K562 (cell line): ENCODE data around the gene DBNDD1. TPM values are rescaled to one million over a fixed set of nuclear protein-coding genes. Genes with fewer than 3 reads are reported as not detected.

Source experiments
- ATAC-seq: fragments of 200-7000 bp; cut with Tn5 transposase; 3 replicates; pipeline ENCODE4 v1.9.1; 2020; ENCODE audit warnings: moderate library complexity
- Bru-seq: library from RNA; stranded (reverse); fragments of 400-500 nt; gene quantifications from one replicate; lab custom pipeline; 2021; lab: Mats Ljungman, UMichigan
- BruChase-seq, 2 experiments: library from RNA; stranded (reverse); fragments of 400-500 nt; gene quantifications; one replicate each; lab custom pipeline; 2021; lab: Mats Ljungman, UMichigan
- BruUV-seq: library from RNA; stranded (reverse); fragments of 400-500 nt; replicated peaks from 2 replicates; lab custom pipeline; 2021; lab: Mats Ljungman, UMichigan
- CTCF ChIA-PET: fragments of 300-600 bp; formaldehyde crosslinking; extraction: SDS; loops from one replicate; lab custom pipeline; 2021; ENCODE audit warnings: low intra/inter-chr PET ratio; lab: Yijun Ruan, JAX
- POLR2A ChIA-PET: fragments of 300-600, 350-650 bp; sonication (Branson Sonifier 250); formaldehyde crosslinking; extraction: SDS; loops from one replicate; lab custom pipeline; 2021; ENCODE audit warnings: antibody characterized with exemption, inconsistent platforms; lab: Yijun Ruan, JAX
- DNase-seq, 4 experiments: peaks; one replicate each; pipeline versions ENCODE4 v3.0.0 to v3.0.0-alpha.2; 2011 to 2018; ENCODE audit warnings: low spot score in 3 of 4, mixed read lengths in 3 of 4; ENCODE audit errors: extremely low read depth in 1 of 4
- FAIRE-seq: peaks from 2 replicates; lab custom pipeline; 2011; peaks lifted over from hg19 to GRCh38; lab: Jason Lieb, UNC
- H2AFZ ChIP-seq: 2 replicates; pipeline ENCODE4 v1.6.0; 2011; ENCODE audit warnings: low read depth, low read length, control low read depth, inconsistent platforms
- H3K27ac ChIP-seq: fragments of 200-600 bp; 3 replicates; pipeline ENCODE4 v1.8.0; 2011; ENCODE audit warnings: low read depth, mild to moderate bottlenecking, control low read depth, inconsistent platforms, low read length, moderate library complexity, mixed read lengths; ENCODE audit errors: extremely low read depth
- H3K27me3 ChIP-seq, 2 experiments: fragments of 300-600 bp in 1 of 2; 2 replicates in 1 of 2; 3 replicates in 1 of 2; pipeline versions ENCODE4 v1.6.0 to v1.8.0; 2011; ENCODE audit warnings: inconsistent platforms in 2 of 2, low read length in 2 of 2, mild to moderate bottlenecking in 1 of 2, mixed read lengths in 1 of 2, moderate library complexity in 1 of 2; ENCODE audit not compliant: control insufficient read depth in 2 of 2, insufficient read depth in 2 of 2
- H3K36me3 ChIP-seq: fragments of 300-600 bp; 3 replicates; pipeline ENCODE4 v1.8.0; 2011; ENCODE audit warnings: mild to moderate bottlenecking, low read length, inconsistent platforms; ENCODE audit not compliant: control insufficient read depth, insufficient read depth
- H3K4me1 ChIP-seq, 2 experiments: fragments of 200-600 bp in 1 of 2; replicated peaks in 1 of 2; 2 replicates in 1 of 2; 3 replicates in 1 of 2; pipeline versions ENCODE4 v1.5.1 to v1.8.0; 2011; ENCODE audit warnings: inconsistent platforms in 2 of 2, low read length in 2 of 2, mild to moderate bottlenecking in 1 of 2, mixed read lengths in 1 of 2, moderate library complexity in 1 of 2; ENCODE audit not compliant: control insufficient read depth in 2 of 2, insufficient read depth in 2 of 2
- H3K4me2 ChIP-seq: 2 replicates; pipeline ENCODE4 v1.6.1; 2011; ENCODE audit warnings: low read length, control low read depth, inconsistent platforms, mixed read lengths; ENCODE audit not compliant: insufficient read depth
- H3K4me3 ChIP-seq: fragments of 200-600 bp; sonication (generic), shearing (Covaris generic); 2 replicates; pipeline ENCODE4 v1.5.1; 2016; ENCODE audit warnings: control low read depth, inconsistent platforms
- H3K79me2 ChIP-seq: fragments of 200-600 bp; 3 replicates; pipeline ENCODE4 v1.8.0; 2011; ENCODE audit warnings: low read length, inconsistent platforms; ENCODE audit not compliant: control insufficient read depth, insufficient read depth
- H3K9ac ChIP-seq, 2 experiments: 2 replicates each; pipeline versions ENCODE4 v1.6.0 to v1.6.1; 2011; ENCODE audit warnings: low read depth in 2 of 2, low read length in 2 of 2, control low read depth in 1 of 2, inconsistent platforms in 1 of 2, mild to moderate bottlenecking in 1 of 2, mixed read lengths in 1 of 2; ENCODE audit not compliant: insufficient read depth in 1 of 2
- H3K9me1 ChIP-seq: one replicate; pipeline ENCODE4 v1.6.0; 2011; ENCODE audit warnings: inconsistent platforms, mild to moderate bottlenecking, low read length, moderate library complexity; ENCODE audit not compliant: control insufficient read depth, insufficient read depth
- H3K9me3 ChIP-seq: replicated peaks from 2 replicates; pipeline ENCODE4 v1.5.1; 2011; ENCODE audit warnings: low read depth, low read length, inconsistent platforms; ENCODE audit not compliant: control insufficient read depth, insufficient read depth
- H4K20me1 ChIP-seq: replicated peaks from 2 replicates; pipeline ENCODE4 v1.6.1; 2011; ENCODE audit warnings: low read length, inconsistent platforms, mixed read lengths; ENCODE audit not compliant: control insufficient read depth, insufficient read depth
- CHAMP1 ChIP-seq: fragments of 450-650 bp; IDR thresholded peaks from 2 replicates; pipeline ENCODE4 v1.6.1; 2016; ENCODE audit warnings: mild to moderate bottlenecking
- CTBP1 ChIP-seq: fragments of 450-650 bp; IDR thresholded peaks from 2 replicates; pipeline ENCODE4 v1.6.1; 2016; ENCODE audit warnings: borderline replicate concordance
- FOXM1 ChIP-seq, 2 experiments: fragments of 450-650 bp in 1 of 2; sonication (generic) in 1 of 2; formaldehyde crosslinking in 1 of 2; IDR thresholded peaks; 2 replicates each; pipeline versions ENCODE4 v1.6.1 to v1.9.0; 2017 to 2022; ENCODE audit warnings: low read depth in 2 of 2, mild to moderate bottlenecking in 2 of 2, missing genetic modification reagents in 1 of 2, moderate library complexity in 1 of 2
- HMBOX1 ChIP-seq: sonication (generic); IDR thresholded peaks from 2 replicates; pipeline ENCODE4 v1.6.1; 2016
- MAFF ChIP-seq: IDR thresholded peaks from 2 replicates; pipeline ENCODE4 v1.6.1; 2012; ENCODE audit warnings: low read length, improper control_type of control experiment
- NRF1 ChIP-seq, 2 experiments: fragments of 450-650 bp; IDR thresholded peaks in 1 of 2; conservative IDR thresholded peaks in 1 of 2; 2 replicates each; pipeline ENCODE4 v1.6.1; 2014; ENCODE audit warnings: mild to moderate bottlenecking in 2 of 2
- RFX5 ChIP-seq: IDR thresholded peaks from 2 replicates; pipeline ENCODE4 v1.6.1; 2011; ENCODE audit warnings: low read depth, mild to moderate bottlenecking, improper control_type of control experiment, low read length
- RFX7 ChIP-seq: fragments of 250-450 bp; sonication (Bioruptor Pico); IDR thresholded peaks from 2 replicates; pipeline ENCODE4 v1.5.1; 2021; ENCODE audit warnings: mild to moderate bottlenecking
- SRSF7 ChIP-seq: fragments of 200-400 bp; formaldehyde crosslinking; optimal IDR thresholded peaks from 2 replicates; pipeline ENCODE3; 2017; ENCODE audit warnings: mild to moderate bottlenecking, low read depth, low read length
- TCFL5 ChIP-seq: fragments of 250-450 bp; sonication (Bioruptor Pico); conservative IDR thresholded peaks from 2 replicates; pipeline ENCODE4 v1.6.1; 2021; ENCODE audit warnings: mild to moderate bottlenecking, moderate library complexity, matching md5 sums
- ZNF174 ChIP-seq: fragments of 250-450 bp; sonication (Bioruptor Pico); IDR thresholded peaks from 2 replicates; pipeline ENCODE4 v1.4.0; 2020; ENCODE audit warnings: mild to moderate bottlenecking
- WGBS: fragments of 100-300 bp; shearing (Covaris generic); methylation state at CpG from one replicate; pipeline ENCODE4 v1.1.6; 2016; ENCODE audit warnings: low coverage, mixed read lengths; ENCODE audit not compliant: insufficient coverage; ENCODE audit errors: missing lambda C conversion rate; 5-methylcytosine and 5-hydroxymethylcytosine counted together
- in situ Hi-C: fragments of 300-500 bp; cut with MboI; formaldehyde crosslinking; loops from 4 replicates; pipeline ENCODE4 v1.15.0; 2018; ENCODE audit warnings: inconsistent platforms, mixed read lengths
- intact Hi-C: fragments of 100-400 bp; cut with micrococcal nuclease; formaldehyde crosslinking; loops from 2 replicates; pipeline ENCODE4 v1.14.2; 2022
- long read RNA-seq, 3 experiments: library from polyadenylated mRNA in 2 of 3; library from RNA in 1 of 3; unstranded in 2 of 3; stranded (forward) in 1 of 3; transcript quantifications; one replicate each; pipeline ENCODE4 v2.0.0, GENCODE V29; 2019 to 2022
- polyA minus RNA-seq, 3 experiments: library from RNA; depleted of rRNA, polyadenylated mRNA; stranded (reverse); fragments of >200 nt; gene quantifications; 2 replicates each; pipeline ENCODE4 v1.2.3, GENCODE V29; 2011
- polyA plus RNA-seq, 8 experiments: library from polyadenylated mRNA; depleted of rRNA in 4 of 8; stranded (reverse) in 5 of 8; unstranded in 3 of 8; fragments of >200 nt; fragmentation: Nextera tagmentation in 2 of 8; fragmentation: Illumina TruSeq in 1 of 8; extraction: Ambion mirVana in 2 of 8; extraction: Trizol in 1 of 8; gene quantifications; 2 replicates each; pipeline versions ENCODE4 v1.2.1 to v1.2.3, GENCODE V29; 2011 to 2014; ENCODE audit warnings: inconsistent platforms in 1 of 8, missing spikeins in 1 of 8
- total RNA-seq, 7 experiments: library from RNA; depleted of rRNA in 6 of 7; stranded (reverse); fragments of >200 nt in 6 of 7; fragmentation: Illumina TruSeq in 2 of 7; extraction: Trizol in 2 of 7; gene quantifications; 2 replicates each; pipeline versions ENCODE4 v1.2.1 to v1.2.3, GENCODE V29; 2011 to 2021; ENCODE audit warnings: low replicate concordance in 1 of 7

The DBNDD1 gene, protein sequence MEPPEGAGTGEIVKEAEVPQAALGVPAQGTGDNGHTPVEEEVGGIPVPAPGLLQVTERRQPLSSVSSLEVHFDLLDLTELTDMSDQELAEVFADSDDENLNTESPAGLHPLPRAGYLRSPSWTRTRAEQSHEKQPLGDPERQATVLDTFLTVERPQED
- total RNA-seq (2011; cell fraction: chromatin; rRNA removed; ENCODE audit: low replicate concordance) = 2.7 and 9.4 TPM in 2 replicates
- total RNA-seq (2011; cell fraction: nucleolus; rRNA removed) = 4.5 and 5.7 TPM in 2 replicates
- 4.5 and 5.2 TPM in 2 replicates for total RNA-seq (2011; cell fraction: nucleoplasm; rRNA removed)
- total RNA-seq (2014; rRNA removed) (5.8 and 8.3 TPM in 2 replicates), total RNA-seq (2014; rRNA removed; fragmentation: Illumina TruSeq; extraction: Trizol) (2.8 and 3.2 TPM in 2 replicates), total RNA-seq (2015; rRNA removed; fragmentation: Illumina TruSeq; extraction: Trizol) (4.2 and 4.3 TPM in 2 replicates), total RNA-seq (2021) (12.9 and 13.0 TPM in 2 replicates), polyA plus RNA-seq (2011; rRNA removed) (6.9 and 8.5 TPM in 2 replicates), polyA plus RNA-seq (2014; fragmentation: Illumina TruSeq; extraction: Trizol) (10.9 and 12.9 TPM in 2 replicates), polyA plus RNA-seq (2014; fragmentation: Nextera tagmentation; extraction: Ambion mirVana) (under 1 TPM; 0.55 to 0.90 TPM), polyA plus RNA-seq (2014; rRNA removed) (9.5 and 10.8 TPM in 2 replicates), polyA minus RNA-seq (2011; rRNA and poly(A)+ RNA removed) (2.0 and 3.9 TPM in 2 replicates), Bru-seq, nascent RNA (percentile 53 among the genes with signal in this experiment), BruChase-seq, experiment 1, labeled RNA remaining after a 2-hour chase (percentile 46 among the genes with signal in this experiment), BruChase-seq, experiment 2, labeled RNA remaining after a 6-hour chase (percentile 45 among the genes with signal in this experiment)
- polyA plus RNA-seq (2011; cell fraction: cytosol; rRNA removed) = 14.1 and 24.5 TPM in 2 replicates
- 6.8 and 9.1 TPM in 2 replicates for polyA plus RNA-seq (2011; cell fraction: nucleus; rRNA removed)
- 8.0 and 13.9 TPM in 2 replicates for polyA plus RNA-seq (2012)
- 7.9 and 11.8 TPM in 2 replicates for polyA minus RNA-seq (2011; cell fraction: cytosol; rRNA and poly(A)+ RNA removed)
- 1.6 and 3.0 TPM in 2 replicates for polyA minus RNA-seq (2011; cell fraction: nucleus; rRNA and poly(A)+ RNA removed)
- long read RNA-seq, experiment 1, transcript DBNDD1-201 (4 exons, 2,079 nt) = minor isoform, 10 of 29 reads
- long read RNA-seq, experiment 1, transcript DBNDD1-207 (1 exons, 2,889 nt) = major isoform, 15 of 29 reads
- long read RNA-seq, experiment 1, partial matches to known transcripts = 0 of 29 reads
- long read RNA-seq, experiment 1, other reads (novel, unspliced or antisense) = 1 of 29 reads
- long read RNA-seq, experiment 2, transcript DBNDD1-207 (1 exons, 2,889 nt) = minor isoform, 5 of 26 reads
- long read RNA-seq, experiment 2, transcript DBNDD1-201 (4 exons, 2,079 nt) = major isoform, 18 of 26 reads
- long read RNA-seq, experiment 2, partial matches to known transcripts = 0 of 26 reads
- long read RNA-seq, experiment 2, other reads (novel, unspliced or antisense) = 0 of 26 reads
- long read RNA-seq, experiment 3, transcript DBNDD1-201 (4 exons, 2,079 nt) = major isoform, 7 of 10 reads
- long read RNA-seq, experiment 3, partial matches to known transcripts = 0 of 10 reads
- long read RNA-seq, experiment 3, other reads (novel, unspliced or antisense) = 1 of 10 reads

DNA sequence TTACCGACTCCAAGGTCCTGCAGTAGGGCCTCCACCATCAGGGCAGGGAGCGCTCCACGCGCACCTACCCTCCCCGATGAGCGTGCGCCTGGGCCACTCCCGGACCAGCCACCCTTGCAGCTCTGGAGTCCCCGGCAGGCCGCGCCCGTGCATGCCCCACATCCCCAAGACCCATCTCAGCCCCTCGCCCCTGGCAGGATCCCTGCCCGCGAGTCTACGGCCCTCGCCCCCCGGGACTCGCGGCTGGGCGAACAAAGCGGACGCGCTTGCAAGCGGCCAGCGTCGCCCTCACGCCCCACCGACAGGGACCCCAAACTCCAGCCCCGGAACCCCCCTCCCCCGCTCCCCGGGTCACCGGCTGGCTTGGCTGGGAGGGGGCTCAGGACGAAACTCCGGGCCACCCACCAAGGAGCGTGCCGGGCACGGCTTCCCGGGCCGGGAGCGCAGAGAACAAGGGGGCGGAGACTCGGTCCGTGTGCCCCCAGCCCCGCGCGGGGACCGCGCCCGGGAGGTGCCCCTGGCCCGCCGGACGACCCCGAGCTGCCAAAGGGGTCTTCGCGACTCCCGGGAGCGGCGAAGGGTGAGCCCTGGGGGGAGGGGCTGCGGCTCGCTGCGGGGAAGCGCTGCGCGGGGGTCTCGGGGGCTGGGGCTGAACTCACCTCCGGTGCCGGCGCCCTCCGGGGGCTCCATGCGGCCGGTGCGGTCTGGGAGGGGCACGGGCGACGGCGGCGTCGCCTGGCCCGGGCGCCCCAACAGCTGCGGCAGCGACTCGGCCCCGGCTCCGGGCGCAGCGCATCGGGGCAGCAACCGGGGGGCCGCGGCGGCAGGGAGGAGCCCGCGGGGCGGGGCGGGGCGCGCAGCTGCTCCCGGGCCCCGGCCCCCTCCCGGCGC lies at the start of gene DBNDD1:
DBNDD1 (minus strand) TSS at position 805 of the 891 bp plus-strand sequence; CDS start at position 690, 115 bp downstream.
- peaks cover 16% of the 10 kb centered on the region for H3K79me2 ChIP-seq
- H3K4me2 ChIP-seq = peak within 1 kb of the TSS; percentile 88
- peak within 1 kb of the TSS; percentile 72 to 93 for H3K9ac ChIP-seq
- POLR2A ChIA-PET = interaction anchor here (0.5 to 1.9 kb wide), 5 partner anchors 10 to 145 kb away, joined by 3 to 12 read pairs (median 3); no protein-coding TSS in a partner anchor
- 9% methylated on average over 58 of the region's 103 CpGs for WGBS
- no peak for FAIRE-seq
- peaks cover 16 to 46% of the 10 kb centered on the region in 2 experiments; a peak in 4 of 5 replicates for H3K4me1 ChIP-seq
- intact Hi-C loops (no loop called here), in situ Hi-C loops (no loop called here)
- 0 out of 3 replicates have a peak, but pooled peaks cover 3% of the 10 kb centered on the region for H3K36me3 ChIP-seq
- H3K27me3 ChIP-seq = no peaks in the 10 kb centered on the region; a peak in 1 of 5 replicates
- H2AFZ ChIP-seq = peak within 1 kb of the TSS; percentile 89
- CTCF ChIA-PET = no interaction called here
- peak within 1 kb of the TSS; percentile 65 for H3K27ac ChIP-seq
- peak; percentile 50 for ATAC-seq
- H3K4me3 ChIP-seq = peak within 1 kb of the TSS; percentile 67
- DNase-seq = peak; percentile 34 to 53 (median 50)
- H3K9me3 ChIP-seq = no peaks in the 10 kb centered on the region
- H4K20me1 ChIP-seq = no peaks in the 10 kb centered on the region
- BruUV-seq = no TSS peak
- H3K9me1 ChIP-seq = no peaks in the 10 kb centered on the region
- TF ChIP-seq MAFF (no peak), RFX7 (CRISPR knock-in tag) (no peak), TCFL5 (CRISPR knock-in tag) (no peak), CHAMP1 (no peak), HMBOX1 (no peak), ZNF174 (CRISPR knock-in tag) (no peak), RFX5 (no peak), SRSF7 (no peak), NRF1 (conservative IDR thresholded peaks at IDR 0.05 in 1 of 2, IDR thresholded peaks at IDR 0.05 in 1 of 2) (peak; percentile 90 to 91), FOXM1 (IDR thresholded peaks at IDR 0.05; ENCODE audit: low read depth) (no peak), FOXM1 (CRISPR knock-in tag; IDR thresholded peaks at IDR 0.05; ENCODE audit: low read depth) (no peak), CTBP1 (peak; percentile 38; the same call in 1 of the 2 replicates)
